K562 (cell line): ENCODE results near the gene RIIAD1. TPM values are rescaled to one million over a fixed set of nuclear protein-coding genes. Genes with fewer than 3 reads are reported as not detected.

Experiments used
- CBFA2T3 ChIP-seq: fragments of 450-650 bp; IDR thresholded peaks from 2 replicates; pipeline ENCODE4 v1.6.1; 2017
- ELF4 ChIP-seq: fragments of 450-650 bp; formaldehyde crosslinking; IDR thresholded peaks from 2 replicates; pipeline ENCODE4 v1.4.0; 2022; ENCODE audit warnings: missing genetic modification characterization
- ETV5 ChIP-seq: sonication (generic); formaldehyde crosslinking; IDR thresholded peaks from 2 replicates; pipeline ENCODE4 v1.4.0; 2020; ENCODE audit warnings: low read depth, mild to moderate bottlenecking, missing genetic modification reagents
- HDAC2 ChIP-seq: fragments of 450-650 bp; IDR thresholded peaks from 2 replicates; pipeline ENCODE4 v1.6.1; 2016; ENCODE audit warnings: mild to moderate bottlenecking
- JUNB ChIP-seq: fragments of 450-650 bp; formaldehyde crosslinking; conservative IDR thresholded peaks from 2 replicates; pipeline ENCODE4 v1.4.0; 2020; ENCODE audit warnings: mild to moderate bottlenecking
- NFYB ChIP-seq: IDR thresholded peaks from 2 replicates; pipeline ENCODE4 v1.6.1; 2011; ENCODE audit warnings: mild to moderate bottlenecking, moderate library complexity; ENCODE audit not compliant: insufficient read length; ENCODE audit errors: extremely low read depth
- OTX1 ChIP-seq: fragments of 450-650 bp; formaldehyde crosslinking; IDR thresholded peaks from 2 replicates; pipeline ENCODE4 v1.4.0; 2022; ENCODE audit warnings: mild to moderate bottlenecking
- STAT5B ChIP-seq: fragments of 250-450 bp; sonication (Bioruptor Pico); IDR thresholded peaks from 2 replicates; pipeline ENCODE4 v1.8.0; 2021; ENCODE audit warnings: mild to moderate bottlenecking, inconsistent platforms
- ZNF561 ChIP-seq: fragments of 450-650 bp; formaldehyde crosslinking; conservative IDR thresholded peaks from 2 replicates; pipeline ENCODE4 v1.4.0; 2020; ENCODE audit warnings: mild to moderate bottlenecking, moderate library complexity
- polyA plus RNA-seq, 8 experiments: library from polyadenylated mRNA; depleted of rRNA in 4 of 8; stranded (reverse) in 5 of 8; unstranded in 3 of 8; fragments of >200 nt; fragmentation: Nextera tagmentation in 2 of 8; fragmentation: Illumina TruSeq in 1 of 8; extraction: Ambion mirVana in 2 of 8; extraction: Trizol in 1 of 8; gene quantifications; 2 replicates each; pipeline versions ENCODE4 v1.2.1 to v1.2.3, GENCODE V29; 2011 to 2014; ENCODE audit warnings: inconsistent platforms in 1 of 8, missing spikeins in 1 of 8
- total RNA-seq, 7 experiments: library from RNA; depleted of rRNA in 6 of 7; stranded (reverse); fragments of >200 nt in 6 of 7; fragmentation: Illumina TruSeq in 2 of 7; extraction: Trizol in 2 of 7; gene quantifications; 2 replicates each; pipeline versions ENCODE4 v1.2.1 to v1.2.3, GENCODE V29; 2011 to 2021; ENCODE audit warnings: low replicate concordance in 1 of 7
- TF ChIP-seq, protein P1 (sequence below), 2 experiments: fragments of 450-650 bp in 1 of 2; IDR thresholded peaks; 2 replicates each; pipeline ENCODE4 v1.6.1; 2011 to 2017; ENCODE audit warnings: low read depth in 2 of 2, antibody characterized with exemption in 1 of 2, borderline replicate concordance in 1 of 2, low read length in 1 of 2, mild to moderate bottlenecking in 1 of 2, mixed read lengths in 1 of 2; ENCODE audit not compliant: control insufficient read depth in 1 of 2
- TF ChIP-seq, protein P2 (sequence below): fragments of 450-650 bp; IDR thresholded peaks from 2 replicates; pipeline ENCODE4 v1.6.1; 2017; ENCODE audit warnings: mild to moderate bottlenecking, moderate library complexity
- TF ChIP-seq, protein P3 (sequence below), 2 experiments: fragments of 450-650 bp; formaldehyde crosslinking in 1 of 2; IDR thresholded peaks; 2 replicates each; pipeline versions ENCODE4 v1.4.0 to v1.6.1; 2014 to 2020; ENCODE audit warnings: mild to moderate bottlenecking in 2 of 2, borderline replicate concordance in 1 of 2, low read depth in 1 of 2

Gene RIIAD1
- total and polyA plus RNA-seq, 9 of the 15 experiments (the other 6 are each of a cell fraction or from before 2014, with no cell fraction given): not detected

DNA sequence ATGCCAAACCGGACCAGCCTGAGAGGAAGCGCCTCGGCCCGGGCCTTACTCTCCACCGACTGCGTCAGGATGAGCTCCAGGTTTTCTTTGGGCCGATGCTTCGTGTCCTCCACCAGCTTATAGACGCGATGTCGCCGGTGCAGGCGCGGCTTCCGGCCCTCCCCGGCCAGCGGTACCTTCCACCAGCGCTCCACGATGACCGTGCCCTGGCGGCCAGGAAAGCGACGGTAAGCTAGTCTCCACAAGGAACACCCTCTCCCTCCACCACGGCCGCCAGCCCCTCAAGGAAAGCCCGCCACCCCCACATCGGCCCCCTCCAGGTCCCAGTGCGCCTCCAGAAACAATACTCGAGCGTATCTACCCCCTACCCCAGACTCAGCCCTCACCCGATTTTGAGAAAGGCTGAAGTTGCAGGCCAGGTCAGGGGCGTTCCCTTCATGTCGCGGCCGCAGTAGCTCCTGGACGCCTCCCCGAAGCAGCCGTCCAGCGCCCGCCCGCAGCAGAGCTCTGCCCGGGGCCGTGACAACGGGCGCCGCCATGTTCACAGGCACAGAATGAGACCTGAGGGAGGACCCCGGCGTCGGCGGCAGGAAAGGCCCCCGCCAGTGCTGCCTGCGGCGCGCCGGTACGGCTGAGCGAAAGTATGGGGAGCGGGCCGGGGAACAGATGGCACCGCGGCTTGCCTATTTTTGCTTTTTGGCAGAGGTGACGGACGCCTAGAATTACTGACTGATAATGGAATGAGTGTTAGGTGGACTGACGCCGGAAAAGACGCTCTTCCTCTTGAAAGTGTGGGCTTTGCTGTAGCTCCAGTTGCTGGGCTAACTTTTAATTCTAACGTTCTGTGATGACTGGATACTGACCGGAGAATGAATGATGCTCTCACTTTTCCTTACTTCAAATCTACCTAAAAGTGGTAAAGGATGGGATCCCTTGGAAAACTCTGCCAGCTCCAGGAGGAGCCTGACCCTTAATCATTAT is 41.9 kb downstream of the RIIAD1 start, which contains the start of gene MRPL9 (continued):
- TF ChIP-seq, protein P1, sequence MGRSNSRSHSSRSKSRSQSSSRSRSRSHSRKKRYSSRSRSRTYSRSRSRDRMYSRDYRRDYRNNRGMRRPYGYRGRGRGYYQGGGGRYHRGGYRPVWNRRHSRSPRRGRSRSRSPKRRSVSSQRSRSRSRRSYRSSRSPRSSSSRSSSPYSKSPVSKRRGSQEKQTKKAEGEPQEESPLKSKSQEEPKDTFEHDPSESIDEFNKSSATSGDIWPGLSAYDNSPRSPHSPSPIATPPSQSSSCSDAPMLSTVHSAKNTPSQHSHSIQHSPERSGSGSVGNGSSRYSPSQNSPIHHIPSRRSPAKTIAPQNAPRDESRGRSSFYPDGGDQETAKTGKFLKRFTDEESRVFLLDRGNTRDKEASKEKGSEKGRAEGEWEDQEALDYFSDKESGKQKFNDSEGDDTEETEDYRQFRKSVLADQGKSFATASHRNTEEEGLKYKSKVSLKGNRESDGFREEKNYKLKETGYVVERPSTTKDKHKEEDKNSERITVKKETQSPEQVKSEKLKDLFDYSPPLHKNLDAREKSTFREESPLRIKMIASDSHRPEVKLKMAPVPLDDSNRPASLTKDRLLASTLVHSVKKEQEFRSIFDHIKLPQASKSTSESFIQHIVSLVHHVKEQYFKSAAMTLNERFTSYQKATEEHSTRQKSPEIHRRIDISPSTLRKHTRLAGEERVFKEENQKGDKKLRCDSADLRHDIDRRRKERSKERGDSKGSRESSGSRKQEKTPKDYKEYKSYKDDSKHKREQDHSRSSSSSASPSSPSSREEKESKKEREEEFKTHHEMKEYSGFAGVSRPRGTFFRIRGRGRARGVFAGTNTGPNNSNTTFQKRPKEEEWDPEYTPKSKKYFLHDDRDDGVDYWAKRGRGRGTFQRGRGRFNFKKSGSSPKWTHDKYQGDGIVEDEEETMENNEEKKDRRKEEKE (IDR thresholded peaks at IDR 0.05; ENCODE audit: borderline replicate concordance in 1 of 2, control insufficient read depth in 1 of 2, low read depth in 2 of 2, low read length in 1 of 2): 0 out of 4 replicates have a peak, but pooled peaks of 1 of the 2 experiments have one; percentile 25
- TF ChIP-seq HDAC2: peak; percentile 38; the same call in 1 of the 2 replicates
- TF ChIP-seq NFYB: no peak
- TF ChIP-seq, protein P2, sequence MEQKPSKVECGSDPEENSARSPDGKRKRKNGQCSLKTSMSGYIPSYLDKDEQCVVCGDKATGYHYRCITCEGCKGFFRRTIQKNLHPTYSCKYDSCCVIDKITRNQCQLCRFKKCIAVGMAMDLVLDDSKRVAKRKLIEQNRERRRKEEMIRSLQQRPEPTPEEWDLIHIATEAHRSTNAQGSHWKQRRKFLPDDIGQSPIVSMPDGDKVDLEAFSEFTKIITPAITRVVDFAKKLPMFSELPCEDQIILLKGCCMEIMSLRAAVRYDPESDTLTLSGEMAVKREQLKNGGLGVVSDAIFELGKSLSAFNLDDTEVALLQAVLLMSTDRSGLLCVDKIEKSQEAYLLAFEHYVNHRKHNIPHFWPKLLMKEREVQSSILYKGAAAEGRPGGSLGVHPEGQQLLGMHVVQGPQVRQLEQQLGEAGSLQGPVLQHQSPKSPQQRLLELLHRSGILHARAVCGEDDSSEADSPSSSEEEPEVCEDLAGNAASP: no peak
- TF ChIP-seq CBFA2T3: no peak
- TF ChIP-seq, protein P3, sequence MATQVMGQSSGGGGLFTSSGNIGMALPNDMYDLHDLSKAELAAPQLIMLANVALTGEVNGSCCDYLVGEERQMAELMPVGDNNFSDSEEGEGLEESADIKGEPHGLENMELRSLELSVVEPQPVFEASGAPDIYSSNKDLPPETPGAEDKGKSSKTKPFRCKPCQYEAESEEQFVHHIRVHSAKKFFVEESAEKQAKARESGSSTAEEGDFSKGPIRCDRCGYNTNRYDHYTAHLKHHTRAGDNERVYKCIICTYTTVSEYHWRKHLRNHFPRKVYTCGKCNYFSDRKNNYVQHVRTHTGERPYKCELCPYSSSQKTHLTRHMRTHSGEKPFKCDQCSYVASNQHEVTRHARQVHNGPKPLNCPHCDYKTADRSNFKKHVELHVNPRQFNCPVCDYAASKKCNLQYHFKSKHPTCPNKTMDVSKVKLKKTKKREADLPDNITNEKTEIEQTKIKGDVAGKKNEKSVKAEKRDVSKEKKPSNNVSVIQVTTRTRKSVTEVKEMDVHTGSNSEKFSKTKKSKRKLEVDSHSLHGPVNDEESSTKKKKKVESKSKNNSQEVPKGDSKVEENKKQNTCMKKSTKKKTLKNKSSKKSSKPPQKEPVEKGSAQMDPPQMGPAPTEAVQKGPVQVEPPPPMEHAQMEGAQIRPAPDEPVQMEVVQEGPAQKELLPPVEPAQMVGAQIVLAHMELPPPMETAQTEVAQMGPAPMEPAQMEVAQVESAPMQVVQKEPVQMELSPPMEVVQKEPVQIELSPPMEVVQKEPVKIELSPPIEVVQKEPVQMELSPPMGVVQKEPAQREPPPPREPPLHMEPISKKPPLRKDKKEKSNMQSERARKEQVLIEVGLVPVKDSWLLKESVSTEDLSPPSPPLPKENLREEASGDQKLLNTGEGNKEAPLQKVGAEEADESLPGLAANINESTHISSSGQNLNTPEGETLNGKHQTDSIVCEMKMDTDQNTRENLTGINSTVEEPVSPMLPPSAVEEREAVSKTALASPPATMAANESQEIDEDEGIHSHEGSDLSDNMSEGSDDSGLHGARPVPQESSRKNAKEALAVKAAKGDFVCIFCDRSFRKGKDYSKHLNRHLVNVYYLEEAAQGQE (IDR thresholded peaks at IDR 0.05; ENCODE audit: borderline replicate concordance): 0 out of 2 replicates have a peak, but pooled peaks have one; percentile 6
- TF ChIP-seq, protein P3 (CRISPR knock-in tag; IDR thresholded peaks at IDR 0.05; ENCODE audit: low read depth): no peak
- TF ChIP-seq ZNF561 (CRISPR knock-in tag): no peak
- no peak for TF ChIP-seq STAT5B (CRISPR knock-in tag)
- TF ChIP-seq ELF4: no peak
- no peak for TF ChIP-seq JUNB (CRISPR knock-in tag)
- peak; percentile 71 for TF ChIP-seq ETV5 (CRISPR knock-in tag)
- TF ChIP-seq OTX1 (CRISPR knock-in tag): no peak
